HCT116 (cell line): ENCODE data around the gene MYL5.

Source experiments
- ATF3 ChIP-seq: IDR thresholded peaks from 2 replicates; pipeline ENCODE4 v1.6.1; 2012
- CTCF ChIP-seq, 3 experiments: fragments of 200-600 bp in 1 of 3; sonication (generic) in 1 of 3; IDR thresholded peaks in 2 of 3; conservative IDR thresholded peaks in 1 of 3; 2 replicates each; pipeline ENCODE4 v1.5.1; 2012 to 2017; ENCODE audit warnings: low read depth in 2 of 3, low read length in 2 of 3, antibody characterized with exemption in 1 of 3, borderline replicate concordance in 1 of 3, control low read depth in 1 of 3, mild to moderate bottlenecking in 1 of 3, mixed read lengths in 1 of 3, mixed run types in 1 of 3, moderate library complexity in 1 of 3; ENCODE audit not compliant: insufficient read depth in 1 of 3
- EGR1 ChIP-seq: IDR thresholded peaks from 2 replicates; pipeline ENCODE4 v1.6.1; 2012; ENCODE audit warnings: low read depth
- EZH2 ChIP-seq: fragments of 200-600 bp; sonication (generic); IDR thresholded peaks from 2 replicates; pipeline ENCODE4 v1.6.1; 2017; ENCODE audit warnings: antibody characterized with exemption, mixed run types
- EZH2phosphoT487 ChIP-seq: fragments of 200-600 bp; IDR thresholded peaks from 2 replicates; pipeline ENCODE4 v1.6.1; 2018; ENCODE audit warnings: antibody characterized with exemption, borderline replicate concordance
- FOSL1 ChIP-seq: IDR thresholded peaks from 2 replicates; pipeline ENCODE4 v1.6.1; 2012; ENCODE audit warnings: low read depth
- MAX ChIP-seq: IDR thresholded peaks from 2 replicates; pipeline ENCODE4 v1.6.1; 2012
- POLR2A ChIP-seq: IDR thresholded peaks from 2 replicates; pipeline ENCODE4 v1.7.0; 2011; ENCODE audit warnings: borderline replicate concordance; ENCODE audit not compliant: insufficient read depth, insufficient read length; ENCODE audit errors: extremely low read depth
- POLR2AphosphoS5 ChIP-seq: IDR thresholded peaks from 2 replicates; pipeline ENCODE4 v1.6.1; 2011; ENCODE audit warnings: mild to moderate bottlenecking, low read depth, low read length, moderate library complexity
- REST ChIP-seq: IDR thresholded peaks from 2 replicates; pipeline ENCODE4 v1.6.1; 2012; ENCODE audit warnings: low read depth
- SP1 ChIP-seq: IDR thresholded peaks from 2 replicates; pipeline ENCODE4 v1.6.1; 2012; ENCODE audit warnings: low read depth
- TCF7L2 ChIP-seq: IDR thresholded peaks from 2 replicates; pipeline ENCODE4 v1.7.0; 2011; ENCODE audit warnings: borderline replicate concordance, inconsistent platforms; ENCODE audit not compliant: insufficient read depth, insufficient read length; ENCODE audit errors: extremely low read depth

- TF ChIP-seq POLR2A (no peak), CTCF (IDR thresholded peaks at IDR 0.05 in 2 of 3, conservative IDR thresholded peaks at IDR 0.05 in 1 of 3; ENCODE audit: borderline replicate concordance in 1 of 3, insufficient read depth in 1 of 3, low read depth in 2 of 3, low read length in 2 of 3) (no peak), POLR2AphosphoS5 (no peak), SP1 (no peak), EZH2phosphoT487 (no peak), TCF7L2 (no peak), EGR1 (no peak), ATF3 (no peak), REST (no peak), EZH2 (no peak), FOSL1 (no peak), MAX (no peak)
Observed at GRCh38 chr4:661231-661630, 13.1 kb upstream of the MYL5 start.
